Measurements from ENCODE around the gene MFN2. TPM values are rescaled to one million over a fixed set of nuclear protein-coding genes. Genes with fewer than 3 reads are reported as not detected.
A peak's percentile ranks its signal among the peaks of the same experiment; 100 is the strongest.
"Not testable (repeated sequence)": the region's sequence is repeated elsewhere in the genome, so short reads cannot be mapped to it uniquely, and the experiment has no call there.

MFN2 gene
- total RNA-seq, 1 experiment from 2014 or later: 54.8 TPM

GRCh38 chr1:12031039-12031980, 51.1 kb downstream of the MFN2 start:
- Histone ChIP-seq H3K4me1 (replicated peaks) (no peaks in the 10 kb centered on the region), H3K27me3 (replicated peaks) (no peaks in the 10 kb centered on the region), H3K36me3 (peaks cover 32% of the 10 kb centered on the region), H3K27ac (no peak overlapping the region), H3K9me3 (replicated peaks) (no peaks in the 10 kb centered on the region), H3K4me3 (no peak overlapping the region)
- peak; percentile 17 to 67 for DNase-seq (ENCODE audit: low read depth in 1 of 2, low spot score in 2 of 2)

- Histone ChIP-seq H3K9me3 (replicated peaks) (no peaks in the 10 kb centered on the region), H3K4me1 (replicated peaks) (no peaks in the 10 kb centered on the region), H3K36me3 (peaks cover 28% of the 10 kb centered on the region), H3K27me3 (replicated peaks) (no peaks in the 10 kb centered on the region), H3K27ac (no peak overlapping the region), H3K4me3 (no peak overlapping the region)
- no peak for DNase-seq (ENCODE audit: low read depth in 1 of 2, low spot score in 2 of 2)
Measured at GRCh38 chr1:12032161-12032621, 51.9 kb downstream of the MFN2 start.

- not testable (repeated sequence) for H3K4me1 ChIP-seq (replicated peaks); H3K4me3 ChIP-seq; H3K27ac ChIP-seq; H3K27me3 ChIP-seq (replicated peaks); DNase-seq (ENCODE audit: low read depth in 1 of 2, low spot score in 2 of 2); H3K9me3 ChIP-seq (replicated peaks)
- peaks cover 18% of the 10 kb centered on the region for H3K36me3 ChIP-seq
Measured at GRCh38 chr1:12033441-12033840, 53.2 kb downstream of the MFN2 start.

GRCh38 chr1:12034381-12034801, 54.1 kb downstream of the MFN2 start:
- no peak overlapping the region for H3K4me3 ChIP-seq
- H3K36me3 ChIP-seq: peaks cover 15% of the 10 kb centered on the region
- no peak for DNase-seq (ENCODE audit: low read depth in 1 of 2, low spot score in 2 of 2)
- no peaks in the 10 kb centered on the region for H3K9me3 ChIP-seq (replicated peaks)
- no peaks in the 10 kb centered on the region for H3K4me1 ChIP-seq (replicated peaks)
- no peaks in the 10 kb centered on the region for H3K27me3 ChIP-seq (replicated peaks)
- H3K27ac ChIP-seq: no peak overlapping the region

DNA sequence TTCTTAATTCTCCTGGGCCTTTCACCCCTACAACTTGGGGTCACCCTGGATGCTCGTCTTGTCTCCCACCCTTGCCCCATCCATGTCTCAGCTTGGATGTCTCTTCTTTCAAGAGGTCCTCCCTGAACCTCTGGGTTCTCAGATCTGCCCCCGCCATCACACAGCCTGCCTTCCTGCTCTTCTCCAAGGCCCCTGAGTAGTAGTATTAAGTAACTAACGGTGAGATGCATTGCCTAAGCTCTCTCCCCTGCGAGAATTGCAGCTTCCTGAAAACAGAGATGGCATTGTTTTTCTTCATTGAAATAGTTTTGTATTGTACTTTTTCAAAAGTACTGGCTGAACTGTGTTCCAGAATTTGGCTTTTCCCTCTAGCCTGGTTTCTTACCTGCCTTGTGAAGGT, 55.1 kb downstream of the MFN2 start:
- Histone ChIP-seq H3K9me3 (replicated peaks) (no peaks in the 10 kb centered on the region), H3K27ac (no peak overlapping the region), H3K4me3 (no peak overlapping the region), H3K4me1 (replicated peaks) (peaks cover 3% of the 10 kb centered on the region), H3K36me3 (peaks cover 7% of the 10 kb centered on the region), H3K27me3 (replicated peaks) (no peaks in the 10 kb centered on the region)
- DNase-seq (ENCODE audit: low read depth in 1 of 2, low spot score in 2 of 2): no peak

GRCh38 chr1:12037486-12038355, 57.5 kb downstream of the MFN2 start:
- H3K27me3 ChIP-seq (replicated peaks): no peaks in the 10 kb centered on the region
- no peak overlapping the region for H3K4me3 ChIP-seq
- peaks cover 10% of the 10 kb centered on the region for H3K4me1 ChIP-seq (replicated peaks)
- no peak for DNase-seq (ENCODE audit: low read depth in 1 of 2, low spot score in 2 of 2)
- no peak overlapping the region for H3K27ac ChIP-seq
- no peaks in the 10 kb centered on the region for H3K9me3 ChIP-seq (replicated peaks)
- H3K36me3 ChIP-seq: no peaks in the 10 kb centered on the region

DNA sequence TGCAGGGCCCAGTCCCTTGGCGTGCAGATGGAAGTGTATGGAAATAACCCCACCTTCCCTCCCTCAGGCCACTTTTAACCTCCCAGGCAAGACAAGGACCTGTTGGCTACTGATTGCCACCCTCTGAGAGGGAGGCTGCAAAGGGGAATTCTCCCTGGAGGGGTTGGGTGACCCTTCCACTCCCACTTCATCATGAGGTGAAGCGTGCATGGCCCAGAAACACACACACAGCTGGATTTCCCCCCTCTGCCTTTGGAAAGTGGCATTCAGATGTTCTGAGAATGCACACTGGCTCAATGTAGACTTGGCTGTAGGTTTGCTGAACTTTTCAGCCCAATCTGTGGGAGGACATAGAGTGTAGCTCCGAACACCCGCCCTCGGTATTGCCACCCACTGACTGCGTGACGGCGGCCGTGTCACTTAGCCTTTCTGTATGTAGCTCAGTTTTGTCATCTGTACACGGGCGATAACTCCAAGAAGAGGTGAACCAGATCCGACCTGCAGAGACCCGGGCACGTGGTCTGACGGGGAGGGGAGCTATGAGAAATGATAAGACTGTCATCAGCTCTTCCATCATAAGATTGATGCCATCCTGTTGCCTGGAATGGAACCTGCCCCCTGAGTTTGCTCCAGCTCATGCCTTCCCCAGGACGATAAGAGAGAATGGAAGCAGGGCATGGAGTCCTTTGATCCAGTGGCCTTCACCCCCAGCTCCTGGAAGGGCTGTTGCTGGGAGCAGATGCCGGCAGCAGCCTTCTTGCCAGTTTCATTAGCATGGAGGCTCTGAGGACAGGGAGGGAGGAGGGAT, 58.3 kb downstream of the MFN2 start:
- Histone ChIP-seq H3K36me3 (no peaks in the 10 kb centered on the region), H3K4me3 (no peak overlapping the region), H3K27ac (no peak overlapping the region)

GRCh38 chr1:12039164-12039525, 58.9 kb downstream of the MFN2 start:
- DNase-seq (ENCODE audit: low read depth in 1 of 2, low spot score in 2 of 2): no peak
- no peak overlapping the region for H3K27ac ChIP-seq
- H3K36me3 ChIP-seq: no peaks in the 10 kb centered on the region
- H3K9me3 ChIP-seq (replicated peaks): no peaks in the 10 kb centered on the region
- H3K27me3 ChIP-seq (replicated peaks): no peaks in the 10 kb centered on the region
- peaks cover 10% of the 10 kb centered on the region for H3K4me1 ChIP-seq (replicated peaks)
- H3K4me3 ChIP-seq: no peak overlapping the region

More for the DNA sequence above, 58.3 kb downstream of the MFN2 start:
- H3K9me3 ChIP-seq (replicated peaks): no peaks in the 10 kb centered on the region
- peaks cover 10% of the 10 kb centered on the region for H3K4me1 ChIP-seq (replicated peaks)
- no peaks in the 10 kb centered on the region for H3K27me3 ChIP-seq (replicated peaks)
- no peak for DNase-seq (ENCODE audit: low read depth in 1 of 2, low spot score in 2 of 2)

DNA sequence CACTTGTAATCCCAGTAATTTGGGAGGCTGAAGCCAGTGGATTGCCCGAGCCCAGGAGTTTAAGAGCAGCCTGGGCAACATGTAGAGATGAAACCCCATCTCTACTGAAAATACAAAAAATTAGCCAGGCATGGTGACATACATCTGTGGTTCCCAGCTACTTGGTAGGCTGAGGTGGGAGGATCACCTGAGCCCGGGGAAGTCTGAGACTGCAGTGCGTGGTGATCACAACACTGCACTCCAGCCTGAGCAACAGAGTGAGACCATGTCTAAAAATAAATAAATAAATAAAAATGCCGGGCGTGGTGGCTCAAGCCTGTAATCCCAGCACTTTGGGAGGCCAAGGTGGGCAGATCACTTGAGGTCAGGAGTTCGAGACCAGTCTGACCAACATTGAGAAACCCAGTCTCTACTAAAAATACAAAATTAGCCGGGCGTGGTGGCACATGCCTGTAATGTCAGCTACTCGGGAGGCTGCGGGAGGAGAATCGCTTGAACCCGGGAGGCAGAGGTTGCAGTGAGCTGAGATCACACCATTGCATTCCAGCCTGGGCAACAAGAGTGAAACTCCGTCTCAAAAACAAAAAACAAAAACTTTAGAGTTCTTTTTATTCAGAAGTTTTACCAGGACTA, 59.7 kb downstream of the MFN2 start:
- H3K27ac ChIP-seq; H3K4me3 ChIP-seq; DNase-seq (ENCODE audit: low read depth in 1 of 2, low spot score in 2 of 2): not testable (repeated sequence)

GRCh38 chr1:12040457-12041051, 60.3 kb downstream of the MFN2 start:
- no peak overlapping the region for H3K4me3 ChIP-seq
- H3K4me1 ChIP-seq (replicated peaks): peaks cover 10% of the 10 kb centered on the region
- DNase-seq (ENCODE audit: low read depth in 1 of 2, low spot score in 2 of 2): peak; percentile 65 to 73
- no peaks in the 10 kb centered on the region for H3K36me3 ChIP-seq
- H3K27me3 ChIP-seq (replicated peaks): no peaks in the 10 kb centered on the region
- no peak overlapping the region for H3K27ac ChIP-seq
- no peaks in the 10 kb centered on the region for H3K9me3 ChIP-seq (replicated peaks)

More for the DNA sequence above, 59.7 kb downstream of the MFN2 start:
- not testable (repeated sequence) for H3K27me3 ChIP-seq (replicated peaks); H3K36me3 ChIP-seq; H3K9me3 ChIP-seq (replicated peaks)
- H3K4me1 ChIP-seq (replicated peaks): peaks cover 10% of the 10 kb centered on the region

- not testable (repeated sequence) for H3K9me3 ChIP-seq (replicated peaks); H3K4me3 ChIP-seq; H3K27me3 ChIP-seq (replicated peaks); DNase-seq (ENCODE audit: low read depth in 1 of 2, low spot score in 2 of 2); H3K27ac ChIP-seq; H3K36me3 ChIP-seq
- peaks cover 10% of the 10 kb centered on the region for H3K4me1 ChIP-seq (replicated peaks)
Measured at GRCh38 chr1:12044187-12044877, 64.1 kb downstream of the MFN2 start.

- no peak overlapping the region for H3K4me3 ChIP-seq
- H3K27ac ChIP-seq: no peak overlapping the region
- no peaks in the 10 kb centered on the region for H3K36me3 ChIP-seq
- peaks cover under 1% of the 10 kb centered on the region for H3K4me1 ChIP-seq (replicated peaks)
- peaks cover 4% of the 10 kb centered on the region; the same call in 1 of the 2 replicates for H3K27me3 ChIP-seq (replicated peaks)
- DNase-seq (ENCODE audit: low read depth in 1 of 2, low spot score in 2 of 2): no peak
- no peaks in the 10 kb centered on the region for H3K9me3 ChIP-seq (replicated peaks)
Measured at GRCh38 chr1:12046749-12047119, 66.5 kb downstream of the MFN2 start.
